GM12872 (cell line): ENCODE measurements around the gene CHRM4.

Experiments
- CTCF ChIP-seq: IDR thresholded peaks from 3 replicates; pipeline ENCODE4 v1.5.1; 2011; ENCODE audit warnings: low read depth, mild to moderate bottlenecking, low read length, moderate library complexity; ENCODE audit not compliant: insufficient read depth

Gene CHRM4

DNA sequence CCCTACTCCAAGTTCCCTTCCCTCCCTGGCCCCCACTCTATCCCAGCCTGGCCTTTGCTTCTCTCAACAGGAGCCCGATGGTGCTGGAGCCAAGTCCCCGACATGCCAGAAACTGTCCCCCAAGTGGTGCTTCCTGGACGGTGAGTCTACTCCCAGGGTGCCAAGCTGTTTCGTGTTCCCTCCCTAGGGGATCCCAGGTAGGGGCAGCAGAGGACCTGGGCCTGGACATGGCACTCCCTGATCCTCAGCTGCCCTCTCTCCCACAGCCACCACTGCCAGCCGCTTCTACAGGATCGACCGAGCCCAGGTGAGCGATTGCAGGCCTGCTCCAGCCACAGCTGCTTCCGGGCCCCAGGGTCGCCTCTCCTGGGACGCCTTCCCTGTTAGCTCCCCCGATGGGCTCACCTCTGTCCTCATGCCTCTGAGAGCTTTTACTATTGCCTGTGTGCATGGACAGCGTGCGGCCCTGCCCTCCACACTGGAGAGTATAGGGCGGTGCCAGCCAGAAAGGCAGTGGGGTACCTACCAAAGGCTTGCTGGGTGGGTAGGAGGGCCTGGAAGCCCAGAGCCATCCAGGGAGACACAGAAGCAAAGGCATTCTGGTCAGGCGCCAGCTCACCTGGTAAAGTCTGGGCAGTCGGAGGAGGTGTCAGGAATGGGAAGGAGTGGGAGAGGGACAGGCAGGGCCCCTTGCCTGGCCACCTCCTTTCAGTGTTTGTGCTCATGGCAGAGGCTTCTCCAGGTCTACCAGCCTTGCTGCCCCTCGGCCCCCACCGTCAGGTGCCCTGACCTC lies 15.1 kb downstream of the CHRM4 start:
- no peak for TF ChIP-seq CTCF

DNA sequence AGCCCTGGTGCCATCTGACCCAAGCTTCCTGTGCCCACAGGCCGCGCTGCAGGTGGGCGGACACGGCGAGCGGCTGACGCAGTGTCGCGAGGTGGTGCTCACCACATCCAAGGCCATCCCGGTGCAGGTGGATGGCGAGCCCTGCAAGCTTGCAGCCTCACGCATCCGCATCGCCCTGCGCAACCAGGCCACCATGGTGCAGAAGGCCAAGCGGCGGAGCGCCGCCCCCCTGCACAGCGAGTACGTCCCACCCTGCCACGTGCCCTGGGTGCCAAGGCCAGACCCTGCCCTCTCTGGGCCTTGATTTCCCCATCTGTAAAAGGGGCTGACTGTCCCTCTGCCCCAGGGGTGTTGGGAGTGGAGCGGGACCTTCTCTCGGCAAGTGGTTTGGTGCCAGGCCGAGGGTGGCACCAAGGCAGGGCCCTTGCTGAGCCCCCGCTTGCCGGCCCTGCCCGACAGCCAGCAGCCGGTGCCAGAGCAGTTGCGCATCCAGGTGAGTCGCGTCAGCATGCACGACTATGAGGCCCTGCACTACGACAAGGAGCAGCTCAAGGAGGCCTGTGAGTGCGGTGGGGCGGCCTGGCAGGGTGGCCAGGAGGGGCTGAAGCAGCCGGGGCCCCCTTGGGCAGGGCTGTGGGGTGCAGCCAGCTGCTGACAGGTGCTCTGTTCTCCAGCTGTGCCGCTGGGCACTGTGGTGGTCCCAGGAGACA lies 16.0 kb downstream of the CHRM4 start:
- no peak for TF ChIP-seq CTCF

- TF ChIP-seq CTCF, result no peak
Observed at GRCh38 chr11:46374815-46375214, 16.8 kb downstream of the CHRM4 start.

GRCh38 chr11:46373787-46374740 lies 17.5 kb downstream of the CHRM4 start:
- no peak for TF ChIP-seq CTCF

- TF ChIP-seq CTCF, result no peak
Observed at GRCh38 chr11:46372086-46372485, 19.5 kb downstream of the CHRM4 start.

DNA sequence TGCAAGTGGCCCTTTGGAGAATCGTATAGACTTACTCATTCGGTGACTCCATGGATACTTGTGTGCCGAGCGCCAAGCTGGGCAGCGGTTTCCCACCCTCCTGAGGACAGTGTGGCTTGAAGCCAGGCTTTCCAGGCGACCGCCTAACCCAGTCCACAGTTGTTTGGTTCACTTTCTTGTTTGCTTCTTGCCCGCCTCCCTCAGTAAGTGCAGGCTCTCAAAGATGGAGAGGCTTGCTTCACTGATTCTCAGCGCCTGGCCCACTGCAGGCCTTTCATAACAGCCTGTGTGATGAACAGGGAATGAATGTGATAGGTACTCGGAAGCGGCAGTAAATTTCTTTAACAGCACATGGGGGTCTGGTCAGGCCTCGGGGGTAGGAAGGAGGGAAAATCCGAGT lies 21.3 kb downstream of the CHRM4 start:
- TF ChIP-seq CTCF, result no peak
